Frontal cortex (tissue), 4 donors: ENCODE measurements around the gene DNAH9. TPM values are rescaled to one million over a fixed set of nuclear protein-coding genes. Genes with fewer than 3 reads are reported as not detected.

Source experiments
- DNase-seq, 2 donors: peaks; one replicate each; pipeline ENCODE4 v3.0.0; 2012; ENCODE audit warnings: low spot score in 2 of 2
- FAIRE-seq: peaks from 2 replicates; lab custom pipeline; 2012; peaks lifted over from hg19 to GRCh38; lab: Jason Lieb, UNC
- total RNA-seq: library from RNA; depleted of rRNA; stranded (reverse); fragments of >200 nt; gene quantifications from one replicate; pipeline ENCODE4 v1.2.3, GENCODE V29; 2014
- donor health status: control.
- donor health status: control.
- donor health status: control.

DNAH9 gene
- total RNA-seq, 1 donor from 2014 or later, result 0.82 TPM

GRCh38 chr17:11601661-11602060 is 3.4 kb downstream of the DNAH9 start:
- FAIRE-seq, result no peak
- no peak for DNase-seq

GRCh38 chr17:11608396-11608795 is 10.1 kb downstream of the DNAH9 start:
- FAIRE-seq (no peak), DNase-seq (no peak)

- DNase-seq (no peak), FAIRE-seq (no peak)
Observed at GRCh38 chr17:11610999-11611566, 12.8 kb downstream of the DNAH9 start.

DNA sequence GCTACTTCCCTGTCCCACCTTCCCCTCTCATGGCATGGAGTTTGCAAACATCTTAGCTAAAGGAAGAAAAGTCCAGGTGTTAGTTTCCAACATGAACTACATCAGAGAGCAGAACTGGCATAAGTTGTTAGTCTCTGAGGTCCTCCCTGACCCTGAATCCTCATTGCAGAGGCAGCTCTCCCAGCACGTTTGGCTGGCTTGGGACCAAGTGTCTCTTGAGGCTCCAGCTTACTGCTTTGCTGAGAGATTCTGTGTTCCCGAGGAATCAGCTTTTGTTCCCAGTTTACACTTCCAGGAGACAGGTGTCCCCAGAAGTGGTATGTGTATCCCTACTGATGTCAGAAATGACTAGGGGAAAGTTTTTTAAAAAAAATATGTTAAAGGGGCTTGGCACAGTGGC is 14.7 kb downstream of the DNAH9 start:
- DNase-seq (no peak), FAIRE-seq (no peak)

DNA sequence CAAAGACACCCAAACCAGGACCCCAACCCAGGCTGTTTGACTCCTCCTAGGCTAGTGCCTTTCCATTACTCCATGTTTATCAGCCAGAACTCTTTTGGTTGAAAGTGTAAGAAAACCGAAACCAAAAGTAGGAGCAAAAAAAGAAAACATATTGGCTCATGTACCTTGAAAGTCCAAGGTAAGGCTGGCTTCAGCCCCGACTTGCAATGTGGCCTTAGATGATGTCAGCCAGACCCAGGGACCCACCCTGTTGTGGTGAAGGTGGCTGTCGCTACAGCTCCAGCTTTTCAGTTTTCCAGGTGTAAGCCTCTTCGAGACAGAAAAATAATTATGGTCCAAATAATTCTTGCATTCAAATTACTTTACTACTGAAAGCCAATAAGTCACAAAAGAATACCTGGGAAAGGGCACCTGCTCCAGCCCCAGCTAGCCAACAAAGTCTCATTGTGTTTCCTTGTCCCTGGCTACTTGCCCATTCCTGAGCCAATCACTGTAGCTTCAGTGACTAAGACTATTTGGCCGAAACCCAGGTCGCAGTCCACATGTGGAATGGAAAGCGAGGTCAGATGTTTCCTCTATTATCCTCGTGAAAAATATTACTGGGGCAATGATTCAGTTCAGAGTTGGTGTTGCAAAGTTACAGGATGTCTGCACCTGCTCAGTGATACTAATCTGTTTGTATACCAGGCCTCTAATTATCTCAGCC is 20.7 kb downstream of the DNAH9 start:
- no peak for FAIRE-seq
- DNase-seq, result no peak

GRCh38 chr17:11622492-11622891 is 24.2 kb downstream of the DNAH9 start:
- FAIRE-seq, result no peak
- no peak for DNase-seq

DNA sequence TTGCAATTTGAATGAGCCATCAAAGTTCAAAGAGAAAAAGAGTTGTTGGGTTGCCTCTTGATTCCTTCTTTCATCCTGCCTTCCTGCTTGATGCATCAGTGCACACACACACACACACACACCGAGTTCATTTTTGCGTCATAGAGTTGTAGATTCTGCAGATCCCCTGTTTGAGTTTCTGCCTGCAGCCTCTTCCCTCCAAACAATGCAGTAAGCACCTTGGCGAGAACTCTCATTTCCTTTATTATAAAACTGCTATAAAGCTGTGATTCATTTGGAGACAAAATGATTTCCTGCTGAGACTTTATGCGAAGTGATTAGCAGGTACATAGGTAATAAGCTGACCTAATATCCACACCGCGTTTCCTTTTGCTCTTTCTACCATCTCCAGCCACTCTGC is 26.7 kb downstream of the DNAH9 start:
- FAIRE-seq (no peak), DNase-seq (no peak)

GRCh38 chr17:11625878-11626277 is 27.6 kb downstream of the DNAH9 start:
- no peak for FAIRE-seq
- DNase-seq, result no peak

GRCh38 chr17:11627301-11627940 is 29.2 kb downstream of the DNAH9 start:
- no peak for FAIRE-seq
- DNase-seq, result no peak

DNA sequence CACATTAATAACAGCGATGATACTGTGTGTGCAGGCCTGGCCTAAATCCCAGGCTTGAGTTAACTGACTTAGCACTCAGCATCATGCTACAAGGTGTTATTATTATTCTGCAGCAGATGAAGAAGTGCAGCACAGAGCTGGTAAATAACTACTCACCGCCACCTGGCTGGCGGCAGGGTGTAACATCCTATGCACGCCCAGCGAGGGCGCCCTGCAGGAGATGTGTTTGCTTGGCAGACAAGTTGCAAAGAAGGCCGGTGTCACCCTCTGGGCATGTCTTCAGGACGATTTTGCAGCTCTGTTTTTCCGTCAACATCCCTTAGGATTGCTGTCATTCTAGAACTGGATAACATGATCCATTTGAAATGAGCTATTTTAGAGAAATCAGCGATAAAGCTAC is 30.1 kb downstream of the DNAH9 start:
- FAIRE-seq (no peak), DNase-seq (no peak)

GRCh38 chr17:11628831-11629230 is 30.6 kb downstream of the DNAH9 start:
- FAIRE-seq (no peak), DNase-seq (no peak)

DNA sequence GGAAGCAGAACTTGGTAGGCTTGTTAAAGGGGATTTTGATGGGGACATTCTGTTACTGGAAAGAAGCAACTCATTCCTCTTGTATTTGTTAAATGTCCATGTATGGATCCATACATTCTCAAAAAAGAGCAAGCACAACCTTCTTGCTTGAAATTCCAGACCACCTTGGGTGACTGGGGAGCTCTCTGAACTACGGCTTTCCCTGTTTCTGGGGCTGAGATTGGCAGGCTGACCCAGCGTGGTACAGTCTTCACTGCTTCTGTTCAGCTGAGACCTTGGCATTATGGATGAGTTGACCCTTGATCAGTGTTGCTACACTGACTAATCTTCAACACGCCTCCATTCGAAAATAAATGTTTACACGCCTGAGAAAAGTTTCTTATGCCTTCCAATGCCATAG is 38.5 kb downstream of the DNAH9 start:
- DNase-seq, result no peak
- FAIRE-seq, result no peak

GRCh38 chr17:11637796-11638195 is 39.5 kb downstream of the DNAH9 start:
- no peak for DNase-seq
- FAIRE-seq, result no peak

- no peak for DNase-seq
- no peak for FAIRE-seq
Observed at GRCh38 chr17:11638700-11639265, 40.5 kb downstream of the DNAH9 start.

GRCh38 chr17:11639736-11640462 is 41.6 kb downstream of the DNAH9 start:
- DNase-seq (no peak), FAIRE-seq (no peak)

DNA sequence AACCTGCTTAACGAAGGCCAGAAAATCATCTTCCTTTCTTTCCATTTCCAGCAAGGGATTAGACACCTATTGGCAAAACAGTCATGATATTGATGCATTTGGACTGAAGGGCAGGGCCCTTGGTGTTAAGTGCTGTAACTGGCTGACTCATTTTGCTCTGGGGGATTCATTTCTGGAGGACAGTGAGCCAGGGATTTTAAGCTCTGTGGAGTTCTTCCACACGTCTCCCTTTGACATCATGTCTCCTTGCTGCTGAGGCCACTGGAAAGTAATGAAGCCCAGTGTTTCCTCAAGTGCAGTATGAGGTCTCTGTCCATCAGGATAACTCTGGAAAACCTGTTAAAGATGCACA is 42.2 kb downstream of the DNAH9 start:
- DNase-seq (no peak), FAIRE-seq (no peak)

- DNase-seq, result no peak
- no peak for FAIRE-seq
Observed at GRCh38 chr17:11641521-11642275, 43.4 kb downstream of the DNAH9 start.

GRCh38 chr17:11642655-11643054 is 44.4 kb downstream of the DNAH9 start:
- FAIRE-seq (no peak), DNase-seq (no peak)

DNA sequence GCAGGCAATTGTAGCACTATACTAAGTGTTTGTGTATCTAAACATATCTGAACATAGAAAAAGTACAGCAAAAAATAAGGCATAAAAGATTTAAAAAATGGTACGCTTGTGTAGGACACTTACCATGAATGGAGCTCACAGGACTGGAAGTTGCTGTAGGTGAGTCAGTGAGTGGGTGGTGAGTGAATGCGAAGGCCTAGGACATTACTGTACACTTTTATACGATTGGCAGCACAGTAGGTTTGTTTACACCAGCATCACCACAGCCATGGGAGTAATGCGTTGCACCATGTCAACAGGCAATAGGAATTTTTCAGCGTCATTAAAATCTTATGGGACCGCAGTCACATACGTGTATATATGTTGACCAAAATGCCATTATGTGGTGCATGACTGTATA is 45.6 kb downstream of the DNAH9 start:
- DNase-seq (no peak), FAIRE-seq (no peak)
